Stimulated activated CD4-positive, alpha-beta T cell treated with anti-CD3 and anti-CD28 coated beads, Interleukin-15, amount 100 ng/mL, for 1 hour (primary cell): ENCODE data around the gene CCDC136.

ENCODE experiments used
- DNase-seq, 2 donors: peaks; one replicate each; pipeline ENCODE4 v3.0.0-alpha.2; 2020; ENCODE audit warnings: low read depth in 1 of 2, low spot score in 1 of 2

The CCDC136 gene

GRCh38 chr7:128801667-128802418, 10.1 kb downstream of the CCDC136 start:
- DNase-seq: no peak

GRCh38 chr7:128804484-128804883, 12.7 kb downstream of the CCDC136 start:
- no peak for DNase-seq

GRCh38 chr7:128805225-128805624, 13.5 kb downstream of the CCDC136 start:
- DNase-seq: no peak

GRCh38 chr7:128807191-128807590, 15.4 kb downstream of the CCDC136 start:
- no peak for DNase-seq

GRCh38 chr7:128809363-128809762, 17.6 kb downstream of the CCDC136 start:
- no peak for DNase-seq

GRCh38 chr7:128810473-128810872, 18.7 kb downstream of the CCDC136 start:
- no peak for DNase-seq

GRCh38 chr7:128810997-128811396, 19.2 kb downstream of the CCDC136 start:
- DNase-seq: no peak

GRCh38 chr7:128811631-128812430, 20.1 kb downstream of the CCDC136 start:
- DNase-seq: no peak

GRCh38 chr7:128812514-128813168, 20.9 kb downstream of the CCDC136 start:
- no peak for DNase-seq

- no peak for DNase-seq
Measured at GRCh38 chr7:128814499-128814898, 22.7 kb downstream of the CCDC136 start.

GRCh38 chr7:128815289-128815942, 23.6 kb downstream of the CCDC136 start:
- DNase-seq: no peak

- DNase-seq: no peak
Measured at GRCh38 chr7:128818694-128819093, 26.9 kb downstream of the CCDC136 start.

GRCh38 chr7:128821724-128822123, 30.0 kb downstream of the CCDC136 start:
- no peak for DNase-seq

- no peak for DNase-seq
Measured at GRCh38 chr7:128826512-128826911, 34.7 kb downstream of the CCDC136 start.

GRCh38 chr7:128826916-128827247, 35.1 kb downstream of the CCDC136 start:
- DNase-seq: no peak

- no peak for DNase-seq
Measured at GRCh38 chr7:128827248-128827958, 35.6 kb downstream of the CCDC136 start.

GRCh38 chr7:128827971-128828711, 36.4 kb downstream of the CCDC136 start:
- no peak for DNase-seq

- no peak for DNase-seq
Measured at GRCh38 chr7:128829391-128830166, 37.8 kb downstream of the CCDC136 start.
